ENCODE data around the gene C16orf46. TPM values are rescaled to one million over a fixed set of nuclear protein-coding genes. Genes with fewer than 3 reads are reported as not detected.

Gene C16orf46
- total and polyA plus RNA-seq, 2 of the 13 experiments (the other 11 are each of a cell fraction or from before 2014, with no cell fraction given), result 0.38 to 0.55 TPM

DNA sequence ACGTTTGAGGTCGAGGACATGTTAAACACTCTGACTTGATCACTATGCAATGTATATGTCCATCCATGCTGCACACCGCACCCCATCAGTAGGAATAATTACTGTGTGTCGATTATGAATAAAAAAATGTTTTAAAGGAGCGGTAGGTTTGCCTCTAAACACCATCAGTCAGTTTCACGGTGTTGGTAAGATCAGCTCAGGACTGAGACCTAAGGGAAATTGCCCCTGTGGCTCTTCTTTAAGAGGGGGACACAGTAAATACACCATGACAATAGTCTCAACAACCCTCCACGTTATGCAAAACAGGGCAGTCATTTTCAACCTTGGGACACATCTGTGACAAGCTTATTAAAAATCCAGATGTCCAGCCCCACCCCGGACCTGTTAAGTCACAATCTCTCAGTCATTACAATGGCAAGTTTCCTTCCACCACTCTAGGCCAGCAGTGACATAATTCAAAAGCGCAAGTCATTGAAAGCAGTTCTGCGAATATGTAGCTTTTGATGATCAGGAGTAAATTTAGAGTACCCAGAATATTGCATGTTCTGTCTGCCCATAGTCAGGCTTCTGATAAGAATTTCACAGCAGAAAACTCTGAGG lies 40.2 kb downstream of the C16orf46 start (continued):
- TF ChIP-seq, protein P1, sequence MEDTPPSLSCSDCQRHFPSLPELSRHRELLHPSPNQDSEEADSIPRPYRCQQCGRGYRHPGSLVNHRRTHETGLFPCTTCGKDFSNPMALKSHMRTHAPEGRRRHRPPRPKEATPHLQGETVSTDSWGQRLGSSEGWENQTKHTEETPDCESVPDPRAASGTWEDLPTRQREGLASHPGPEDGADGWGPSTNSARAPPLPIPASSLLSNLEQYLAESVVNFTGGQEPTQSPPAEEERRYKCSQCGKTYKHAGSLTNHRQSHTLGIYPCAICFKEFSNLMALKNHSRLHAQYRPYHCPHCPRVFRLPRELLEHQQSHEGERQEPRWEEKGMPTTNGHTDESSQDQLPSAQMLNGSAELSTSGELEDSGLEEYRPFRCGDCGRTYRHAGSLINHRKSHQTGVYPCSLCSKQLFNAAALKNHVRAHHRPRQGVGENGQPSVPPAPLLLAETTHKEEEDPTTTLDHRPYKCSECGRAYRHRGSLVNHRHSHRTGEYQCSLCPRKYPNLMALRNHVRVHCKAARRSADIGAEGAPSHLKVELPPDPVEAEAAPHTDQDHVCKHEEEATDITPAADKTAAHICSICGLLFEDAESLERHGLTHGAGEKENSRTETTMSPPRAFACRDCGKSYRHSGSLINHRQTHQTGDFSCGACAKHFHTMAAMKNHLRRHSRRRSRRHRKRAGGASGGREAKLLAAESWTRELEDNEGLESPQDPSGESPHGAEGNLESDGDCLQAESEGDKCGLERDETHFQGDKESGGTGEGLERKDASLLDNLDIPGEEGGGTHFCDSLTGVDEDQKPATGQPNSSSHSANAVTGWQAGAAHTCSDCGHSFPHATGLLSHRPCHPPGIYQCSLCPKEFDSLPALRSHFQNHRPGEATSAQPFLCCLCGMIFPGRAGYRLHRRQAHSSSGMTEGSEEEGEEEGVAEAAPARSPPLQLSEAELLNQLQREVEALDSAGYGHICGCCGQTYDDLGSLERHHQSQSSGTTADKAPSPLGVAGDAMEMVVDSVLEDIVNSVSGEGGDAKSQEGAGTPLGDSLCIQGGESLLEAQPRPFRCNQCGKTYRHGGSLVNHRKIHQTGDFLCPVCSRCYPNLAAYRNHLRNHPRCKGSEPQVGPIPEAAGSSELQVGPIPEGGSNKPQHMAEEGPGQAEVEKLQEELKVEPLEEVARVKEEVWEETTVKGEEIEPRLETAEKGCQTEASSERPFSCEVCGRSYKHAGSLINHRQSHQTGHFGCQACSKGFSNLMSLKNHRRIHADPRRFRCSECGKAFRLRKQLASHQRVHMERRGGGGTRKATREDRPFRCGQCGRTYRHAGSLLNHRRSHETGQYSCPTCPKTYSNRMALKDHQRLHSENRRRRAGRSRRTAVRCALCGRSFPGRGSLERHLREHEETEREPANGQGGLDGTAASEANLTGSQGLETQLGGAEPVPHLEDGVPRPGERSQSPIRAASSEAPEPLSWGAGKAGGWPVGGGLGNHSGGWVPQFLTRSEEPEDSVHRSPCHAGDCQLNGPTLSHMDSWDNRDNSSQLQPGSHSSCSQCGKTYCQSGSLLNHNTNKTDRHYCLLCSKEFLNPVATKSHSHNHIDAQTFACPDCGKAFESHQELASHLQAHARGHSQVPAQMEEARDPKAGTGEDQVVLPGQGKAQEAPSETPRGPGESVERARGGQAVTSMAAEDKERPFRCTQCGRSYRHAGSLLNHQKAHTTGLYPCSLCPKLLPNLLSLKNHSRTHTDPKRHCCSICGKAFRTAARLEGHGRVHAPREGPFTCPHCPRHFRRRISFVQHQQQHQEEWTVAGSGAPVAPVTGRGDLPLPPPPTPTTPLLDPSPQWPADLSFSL (CRISPR knock-in tag; IDR thresholded peaks at IDR 0.05), result no peak
- TF ChIP-seq ZKSCAN1 (IDR thresholded peaks at IDR 0.05; ENCODE audit: low read length) (no peak), ZFX (CRISPR knock-in tag; IDR thresholded peaks at IDR 0.05; ENCODE audit: low read depth) (no peak), ZNF562 (CRISPR knock-in tag; IDR thresholded peaks at IDR 0.05; ENCODE audit: borderline replicate concordance) (no peak), ZNF230 (CRISPR knock-in tag; IDR thresholded peaks at IDR 0.05) (no peak), NFE2L2 (IDR thresholded peaks at IDR 0.05; ENCODE audit: low read length) (peak; percentile 76), FOXA3 (CRISPR knock-in tag; IDR thresholded peaks at IDR 0.05) (0 out of 2 replicates have a peak, but pooled peaks have one; percentile 1), MED8 (CRISPR knock-in tag; IDR thresholded peaks at IDR 0.05; ENCODE audit: insufficient replicate concordance) (no peak), ARNT (IDR thresholded peaks at IDR 0.05) (no peak), FOSL2 (CRISPR knock-in tag; IDR thresholded peaks at IDR 0.05) (no peak), CBX1 (IDR thresholded peaks at IDR 0.05; ENCODE audit: low read depth) (no peak), KLF6 (CRISPR knock-in tag; IDR thresholded peaks at IDR 0.05) (no peak), ISX (CRISPR knock-in tag; conservative IDR thresholded peaks at IDR 0.05) (no peak), ZNF747 (CRISPR knock-in tag; IDR thresholded peaks at IDR 0.05; ENCODE audit: borderline replicate concordance) (no peak), ADNP (CRISPR knock-in tag; IDR thresholded peaks at IDR 0.05) (no peak), ZNF547 (CRISPR knock-in tag; IDR thresholded peaks at IDR 0.05) (no peak)
- TF ChIP-seq, protein P2, sequence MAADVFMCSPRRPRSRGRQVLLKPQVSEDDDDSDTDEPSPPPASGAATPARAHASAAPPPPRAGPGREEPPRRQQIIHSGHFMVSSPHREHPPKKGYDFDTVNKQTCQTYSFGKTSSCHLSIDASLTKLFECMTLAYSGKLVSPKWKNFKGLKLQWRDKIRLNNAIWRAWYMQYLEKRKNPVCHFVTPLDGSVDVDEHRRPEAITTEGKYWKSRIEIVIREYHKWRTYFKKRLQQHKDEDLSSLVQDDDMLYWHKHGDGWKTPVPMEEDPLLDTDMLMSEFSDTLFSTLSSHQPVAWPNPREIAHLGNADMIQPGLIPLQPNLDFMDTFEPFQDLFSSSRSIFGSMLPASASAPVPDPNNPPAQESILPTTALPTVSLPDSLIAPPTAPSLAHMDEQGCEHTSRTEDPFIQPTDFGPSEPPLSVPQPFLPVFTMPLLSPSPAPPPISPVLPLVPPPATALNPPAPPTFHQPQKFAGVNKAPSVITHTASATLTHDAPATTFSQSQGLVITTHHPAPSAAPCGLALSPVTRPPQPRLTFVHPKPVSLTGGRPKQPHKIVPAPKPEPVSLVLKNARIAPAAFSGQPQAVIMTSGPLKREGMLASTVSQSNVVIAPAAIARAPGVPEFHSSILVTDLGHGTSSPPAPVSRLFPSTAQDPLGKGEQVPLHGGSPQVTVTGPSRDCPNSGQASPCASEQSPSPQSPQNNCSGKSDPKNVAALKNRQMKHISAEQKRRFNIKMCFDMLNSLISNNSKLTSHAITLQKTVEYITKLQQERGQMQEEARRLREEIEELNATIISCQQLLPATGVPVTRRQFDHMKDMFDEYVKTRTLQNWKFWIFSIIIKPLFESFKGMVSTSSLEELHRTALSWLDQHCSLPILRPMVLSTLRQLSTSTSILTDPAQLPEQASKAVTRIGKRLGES (CRISPR knock-in tag; IDR thresholded peaks at IDR 0.05; ENCODE audit: borderline replicate concordance), result no peak
- TF ChIP-seq, protein P3, sequence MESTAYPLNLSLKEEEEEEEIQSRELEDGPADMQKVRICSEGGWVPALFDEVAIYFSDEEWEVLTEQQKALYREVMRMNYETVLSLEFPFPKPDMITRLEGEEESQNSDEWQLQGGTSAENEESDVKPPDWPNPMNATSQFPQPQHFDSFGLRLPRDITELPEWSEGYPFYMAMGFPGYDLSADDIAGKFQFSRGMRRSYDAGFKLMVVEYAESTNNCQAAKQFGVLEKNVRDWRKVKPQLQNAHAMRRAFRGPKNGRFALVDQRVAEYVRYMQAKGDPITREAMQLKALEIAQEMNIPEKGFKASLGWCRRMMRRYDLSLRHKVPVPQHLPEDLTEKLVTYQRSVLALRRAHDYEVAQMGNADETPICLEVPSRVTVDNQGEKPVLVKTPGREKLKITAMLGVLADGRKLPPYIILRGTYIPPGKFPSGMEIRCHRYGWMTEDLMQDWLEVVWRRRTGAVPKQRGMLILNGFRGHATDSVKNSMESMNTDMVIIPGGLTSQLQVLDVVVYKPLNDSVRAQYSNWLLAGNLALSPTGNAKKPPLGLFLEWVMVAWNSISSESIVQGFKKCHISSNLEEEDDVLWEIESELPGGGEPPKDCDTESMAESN (CRISPR knock-in tag; conservative IDR thresholded peaks at IDR 0.05), result no peak
- TF ChIP-seq, protein P4, sequence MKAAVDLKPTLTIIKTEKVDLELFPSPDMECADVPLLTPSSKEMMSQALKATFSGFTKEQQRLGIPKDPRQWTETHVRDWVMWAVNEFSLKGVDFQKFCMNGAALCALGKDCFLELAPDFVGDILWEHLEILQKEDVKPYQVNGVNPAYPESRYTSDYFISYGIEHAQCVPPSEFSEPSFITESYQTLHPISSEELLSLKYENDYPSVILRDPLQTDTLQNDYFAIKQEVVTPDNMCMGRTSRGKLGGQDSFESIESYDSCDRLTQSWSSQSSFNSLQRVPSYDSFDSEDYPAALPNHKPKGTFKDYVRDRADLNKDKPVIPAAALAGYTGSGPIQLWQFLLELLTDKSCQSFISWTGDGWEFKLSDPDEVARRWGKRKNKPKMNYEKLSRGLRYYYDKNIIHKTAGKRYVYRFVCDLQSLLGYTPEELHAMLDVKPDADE (CRISPR knock-in tag; IDR thresholded peaks at IDR 0.05), result no peak

Data from HepG2 (cell line).